ENCODE results near the gene MED12L.

The MED12L gene

GRCh38 chr3:151483488-151483887 is 398.0 kb downstream of the MED12L start:
- no peak for DNase-seq

- DNase-seq = no peak
Measured at GRCh38 chr3:151483961-151484520, 398.6 kb downstream of the MED12L start.

Measured in NCI-H1694 treated with DMSO at 0.1 percent for 48 hours (cell line).